GM12878 (cell line): ENCODE results near the gene XYLB. TPM values are rescaled to one million over a fixed set of nuclear protein-coding genes. Genes with fewer than 3 reads are reported as not detected.

Experiments
- ATAC-seq: fragments of 200-7000 bp; cut with Tn5 transposase; 3 replicates; pipeline ENCODE4 v1.9.1; 2020; ENCODE audit warnings: mild to moderate bottlenecking, moderate library complexity
- BruUV-seq: library from RNA; stranded (reverse); fragments of 400-500 nt; replicated peaks from 2 replicates; lab custom pipeline; 2021; lab: Mats Ljungman, UMichigan
- CTCF ChIA-PET: fragments of 300-600 bp; sonication (Branson Sonifier 250); formaldehyde crosslinking; extraction: SDS; loops from one replicate; lab custom pipeline; 2021; ENCODE audit warnings: inconsistent platforms; lab: Yijun Ruan, JAX
- POLR2A ChIA-PET: fragments of 350-600 bp; formaldehyde crosslinking; extraction: SDS; loops from one replicate; lab custom pipeline; 2021; ENCODE audit warnings: inconsistent platforms; lab: Charles Lee
- RAD21 ChIA-PET: fragments of 300-600 bp; sonication (Branson Sonifier 250); formaldehyde crosslinking; loops from one replicate; lab custom pipeline; 2023; ENCODE audit warnings: antibody characterized with exemption; ENCODE audit not compliant: unreplicated experiment; lab: Charles Lee
- SMC1A ChIA-PET: fragments of 300-600 bp; sonication (Branson Sonifier 250); formaldehyde crosslinking; loops from one replicate; lab custom pipeline; 2023; ENCODE audit not compliant: unreplicated experiment, uncharacterized antibody; lab: Charles Lee
- DNase-seq: peaks from one replicate; pipeline ENCODE4 v3.0.0-alpha.2; 2011; ENCODE audit warnings: low read depth, low spot score
- FAIRE-seq: peaks from 3 replicates; lab custom pipeline; 2011; peaks lifted over from hg19 to GRCh38; lab: Jason Lieb, UNC
- H2AFZ ChIP-seq: 2 replicates; pipeline ENCODE4 v1.6.0; 2011; ENCODE audit warnings: low read depth, low read length, control low read depth; ENCODE audit not compliant: control insufficient read depth
- H3K27ac ChIP-seq: 2 replicates; pipeline ENCODE4 v1.5.1; 2011; ENCODE audit warnings: control low read depth; ENCODE audit not compliant: control insufficient read depth, insufficient read depth
- H3K27me3 ChIP-seq, 2 experiments: replicated peaks in 1 of 2; 2 replicates each; pipeline versions ENCODE4 v1.6.0 to v1.6.1; 2011; ENCODE audit warnings: low read length in 1 of 2; ENCODE audit not compliant: control insufficient read depth in 2 of 2, insufficient read depth in 2 of 2
- H3K36me3 ChIP-seq, 2 experiments: 2 replicates each; pipeline ENCODE4 v1.5.1; 2011; ENCODE audit warnings: low read length in 1 of 2; ENCODE audit not compliant: control insufficient read depth in 2 of 2, insufficient read depth in 2 of 2
- H3K4me1 ChIP-seq: 2 replicates; pipeline ENCODE4 v1.6.1; 2011; ENCODE audit warnings: mild to moderate bottlenecking, low read length, moderate library complexity, mixed read lengths; ENCODE audit not compliant: control insufficient read depth, insufficient read depth
- H3K4me2 ChIP-seq: 2 replicates; pipeline ENCODE4 v1.6.0; 2011; ENCODE audit warnings: control low read depth; ENCODE audit not compliant: control insufficient read depth, insufficient read depth
- H3K4me3 ChIP-seq: fragments of 200-600 bp; sonication (generic); 2 replicates; pipeline ENCODE4 v1.5.1; 2016
- H3K79me2 ChIP-seq: 2 replicates; pipeline ENCODE4 v1.6.0; 2011; ENCODE audit warnings: low read length; ENCODE audit not compliant: control insufficient read depth, insufficient read depth
- H3K9ac ChIP-seq: 2 replicates; pipeline ENCODE4 v1.8.0; 2011; ENCODE audit warnings: low read length, control low read depth, mixed read lengths; ENCODE audit not compliant: control insufficient read depth, insufficient read depth
- H3K9me3 ChIP-seq: replicated peaks from 3 replicates; pipeline ENCODE4 v1.5.1; 2011; ENCODE audit warnings: mild to moderate bottlenecking, low read length; ENCODE audit not compliant: control insufficient read depth, insufficient read depth
- H4K20me1 ChIP-seq: 2 replicates; pipeline ENCODE4 v1.6.0; 2011; ENCODE audit not compliant: control insufficient read depth, insufficient read depth
- CREM ChIP-seq: IDR thresholded peaks from 2 replicates; pipeline ENCODE4 v1.6.1; 2014; ENCODE audit warnings: antibody characterized with exemption, low read depth
- EGR1 ChIP-seq, 2 experiments: IDR thresholded peaks; 1 replicate in 1 of 2; 2 replicates in 1 of 2; pipeline ENCODE4 v1.6.1; 2011 to 2012; ENCODE audit warnings: low read depth in 2 of 2, low read length in 2 of 2, borderline replicate concordance in 1 of 2, mild to moderate bottlenecking in 1 of 2, moderate library complexity in 1 of 2
- ETV6 ChIP-seq, 2 experiments: fragments of 450-650 bp in 1 of 2; IDR thresholded peaks in 1 of 2; conservative IDR thresholded peaks in 1 of 2; 2 replicates each; pipeline ENCODE4 v1.6.1; 2014; ENCODE audit warnings: antibody characterized with exemption in 1 of 2, borderline replicate concordance in 1 of 2, low read depth in 1 of 2, mild to moderate bottlenecking in 1 of 2, moderate library complexity in 1 of 2
- GATAD2B ChIP-seq: fragments of 450-650 bp; conservative IDR thresholded peaks from 2 replicates; pipeline ENCODE4 v1.6.1; 2017; ENCODE audit warnings: low read depth, mild to moderate bottlenecking, moderate library complexity
- KDM1A ChIP-seq: fragments of 200-600 bp; sonication (generic); IDR thresholded peaks from 2 replicates; pipeline ENCODE4 v1.6.1; 2016; ENCODE audit warnings: borderline replicate concordance
- MTA3 ChIP-seq: IDR thresholded peaks from 2 replicates; pipeline ENCODE4 v1.6.1; 2012; ENCODE audit warnings: low read length, inconsistent platforms, borderline replicate concordance
- NFIC ChIP-seq: IDR thresholded peaks from 2 replicates; pipeline ENCODE4 v1.6.1; 2012; ENCODE audit warnings: low read depth, mild to moderate bottlenecking, inconsistent platforms, low read length, moderate library complexity
- NFYB ChIP-seq: IDR thresholded peaks from 2 replicates; pipeline ENCODE4 v1.6.1; 2011; ENCODE audit warnings: low read depth, mild to moderate bottlenecking, low read length, improper control_type of control experiment, moderate library complexity; ENCODE audit not compliant: insufficient read depth
- NRF1 ChIP-seq: conservative IDR thresholded peaks from 2 replicates; pipeline ENCODE4 v1.6.1; 2011; ENCODE audit warnings: mild to moderate bottlenecking, low read depth, low read length, improper control_type of control experiment
- PML ChIP-seq: IDR thresholded peaks from 2 replicates; pipeline ENCODE4 v1.6.1; 2012; ENCODE audit warnings: low read length, inconsistent platforms
- SIN3A ChIP-seq: IDR thresholded peaks from 2 replicates; pipeline ENCODE4 v1.6.1; 2012; ENCODE audit warnings: low read depth, low read length, improper control_type of control experiment
- SREBF1 ChIP-seq: IDR thresholded peaks from 2 replicates; pipeline ENCODE4 v1.6.1; 2012; ENCODE audit warnings: mild to moderate bottlenecking, low read length
- SUZ12 ChIP-seq: fragments of 200-600 bp; sonication (generic); IDR thresholded peaks from one replicate; pipeline ENCODE4 v1.6.1; 2018; ENCODE audit warnings: antibody characterized with exemption, mild to moderate bottlenecking; ENCODE audit not compliant: unreplicated experiment
- ZZZ3 ChIP-seq: IDR thresholded peaks from 2 replicates; pipeline ENCODE4 v1.6.1; 2011; ENCODE audit warnings: low read depth; ENCODE audit not compliant: control insufficient read depth, insufficient read length
- WGBS: methylation state at CpG from one replicate; pipeline ENCODE4 v1.1.6; 2016; ENCODE audit warnings: low lambda C conversion rate; ENCODE audit not compliant: insufficient replicate concordance, insufficient coverage; ENCODE audit errors: missing lambda C conversion rate; 5-methylcytosine and 5-hydroxymethylcytosine counted together
- in situ Hi-C: fragments of 300-500 bp; cut with MboI; formaldehyde crosslinking; loops from 9 replicates; pipeline ENCODE4 v1.14.3; 2018; ENCODE audit warnings: mixed read lengths
- intact Hi-C: fragments of 100-400 bp; cut with micrococcal nuclease; formaldehyde crosslinking; loops from one replicate; pipeline ENCODE4 v1.14.2; 2022; ENCODE audit not compliant: unreplicated experiment
- polyA plus RNA-seq, 11 experiments: library from polyadenylated mRNA; depleted of rRNA in 4 of 11; unstranded in 6 of 11; stranded (reverse) in 5 of 11; fragments of >200 nt; fragmentation: Nextera tagmentation in 4 of 11; fragmentation: Illumina TruSeq in 1 of 11; extraction: Ambion mirVana in 4 of 11; extraction: Trizol in 1 of 11; gene quantifications; 1 replicate in 1 of 11; 2 replicates in 10 of 11; pipeline versions ENCODE4 v1.2.1 to v1.2.3, GENCODE V29; 2011 to 2016; ENCODE audit warnings: inconsistent platforms in 2 of 11, missing spikeins in 2 of 11, low read depth in 1 of 11
- total RNA-seq, 4 experiments: library from RNA; depleted of rRNA in 3 of 4; stranded (reverse); fragments of >200 nt in 3 of 4; fragmentation: Illumina TruSeq in 1 of 4; extraction: Trizol in 1 of 4; gene quantifications; 2 replicates each; pipeline versions ENCODE4 v1.2.1 to v1.2.3, GENCODE V29; 2013 to 2021
- TF ChIP-seq, protein P1 (sequence below): fragments of 450-650 bp; IDR thresholded peaks from 2 replicates; pipeline ENCODE4 v1.6.1; 2016; ENCODE audit warnings: mild to moderate bottlenecking
- TF ChIP-seq, protein P2 (sequence below): fragments of 450-650 bp; IDR thresholded peaks from 2 replicates; pipeline ENCODE4 v1.6.1; 2014; ENCODE audit warnings: mild to moderate bottlenecking
- TF ChIP-seq, protein P3 (sequence below): fragments of 450-650 bp; conservative IDR thresholded peaks from 2 replicates; pipeline ENCODE4 v1.6.1; 2017; ENCODE audit warnings: mild to moderate bottlenecking, moderate library complexity

XYLB gene
- total and polyA plus RNA-seq, 10 of the 15 experiments (the other 5 are each of a cell fraction or from before 2014, with no cell fraction given): 0.60 to 6.1 (median 3.5) TPM

DNA sequence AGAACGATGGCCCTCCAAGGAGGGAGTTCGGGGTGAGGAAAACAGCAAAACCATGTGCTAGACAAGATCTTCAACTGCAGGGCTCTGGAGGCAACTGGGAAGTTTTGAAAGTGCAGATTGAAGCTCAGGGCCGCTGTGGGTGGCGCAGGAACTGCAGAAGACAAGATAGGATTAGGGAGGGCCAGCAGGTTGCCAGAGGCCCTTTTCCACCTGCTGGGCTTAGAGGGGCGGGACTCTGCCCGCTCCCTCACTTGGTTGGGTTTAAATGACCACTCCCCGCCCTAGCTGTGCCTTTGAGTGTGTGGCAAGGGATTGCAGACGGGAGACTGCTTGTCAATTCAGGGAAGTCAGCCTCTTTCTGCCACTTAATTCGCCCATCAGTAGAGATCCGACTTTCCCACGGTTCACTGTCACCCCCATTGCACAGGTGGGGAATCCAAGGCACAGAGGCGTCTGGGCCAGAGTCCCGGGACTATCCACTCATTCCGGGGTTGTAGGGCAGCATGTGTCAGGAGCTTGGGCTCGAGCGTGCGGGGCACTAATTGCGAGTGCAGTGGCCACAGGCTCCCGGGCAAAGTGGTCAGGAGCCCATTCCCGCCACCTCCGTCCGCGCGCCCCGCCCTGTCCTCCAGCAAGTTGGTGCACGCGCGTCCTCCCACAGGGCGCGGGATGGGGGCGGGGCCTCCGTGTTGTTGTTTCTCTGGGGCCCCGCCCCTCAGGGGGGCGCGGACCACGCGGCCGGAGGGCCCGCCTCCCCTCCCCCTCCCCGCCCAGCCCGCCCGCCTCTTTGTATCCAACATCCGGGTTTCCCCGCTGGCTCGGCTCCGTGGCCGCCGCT lies 106.7 kb downstream of the XYLB start, which contains the start of gene ACVR2B (continued):
- TF ChIP-seq, protein P1, sequence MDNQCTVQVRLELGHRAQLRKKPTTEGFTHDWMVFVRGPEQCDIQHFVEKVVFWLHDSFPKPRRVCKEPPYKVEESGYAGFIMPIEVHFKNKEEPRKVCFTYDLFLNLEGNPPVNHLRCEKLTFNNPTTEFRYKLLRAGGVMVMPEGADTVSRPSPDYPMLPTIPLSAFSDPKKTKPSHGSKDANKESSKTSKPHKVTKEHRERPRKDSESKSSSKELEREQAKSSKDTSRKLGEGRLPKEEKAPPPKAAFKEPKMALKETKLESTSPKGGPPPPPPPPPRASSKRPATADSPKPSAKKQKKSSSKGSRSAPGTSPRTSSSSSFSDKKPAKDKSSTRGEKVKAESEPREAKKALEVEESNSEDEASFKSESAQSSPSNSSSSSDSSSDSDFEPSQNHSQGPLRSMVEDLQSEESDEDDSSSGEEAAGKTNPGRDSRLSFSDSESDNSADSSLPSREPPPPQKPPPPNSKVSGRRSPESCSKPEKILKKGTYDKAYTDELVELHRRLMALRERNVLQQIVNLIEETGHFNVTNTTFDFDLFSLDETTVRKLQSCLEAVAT: no peak
- TF ChIP-seq NRF1 (no peak), PML (no peak)

DNA sequence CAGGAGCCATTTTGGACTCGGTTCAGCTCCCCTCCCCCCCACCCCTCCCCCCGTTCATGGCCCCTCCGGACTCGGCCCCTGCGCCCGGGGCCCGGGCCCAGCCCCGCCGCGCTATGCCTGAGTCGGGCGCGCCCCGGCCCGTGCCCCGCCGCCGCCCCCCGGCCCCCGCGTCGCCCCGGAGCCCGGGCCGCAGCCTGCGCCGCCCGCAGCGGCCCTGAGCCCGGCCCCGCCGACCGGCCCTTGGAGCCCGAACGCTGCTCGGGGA lies 107.3 kb downstream of the XYLB start:
- peak overlapping the region; percentile 74 for H2AFZ ChIP-seq
- DNase-seq (no peak), FAIRE-seq (no peak), ATAC-seq (no peak)
- WGBS: no CpG with 5 or more reads among the region's 36 CpGs
- H3K9ac ChIP-seq: peak overlapping the region; percentile 67; the same call in 1 of the 2 replicates
- POLR2A ChIA-PET: no interaction called here
- peaks cover 15% of the 10 kb centered on the region for H3K4me1 ChIP-seq
- peak overlapping the region; percentile 99; the same call in 1 of the 2 replicates for H3K4me2 ChIP-seq
- BruUV-seq: no TSS peak
- H3K79me2 ChIP-seq: no peaks in the 10 kb centered on the region; the same call in 1 of the 2 replicates
- no peaks in the 10 kb centered on the region; a peak in 1 of 4 replicates for H3K27me3 ChIP-seq
- in situ Hi-C loops: no loop called here
- SMC1A ChIA-PET: no interaction called here
- RAD21 ChIA-PET: no interaction called here
- TF ChIP-seq NFYB (no peak), SREBF1 (no peak), NFIC (no peak), CREM (no peak), MTA3 (no peak), EGR1 (IDR thresholded peaks at IDR 0.05; ENCODE audit: borderline replicate concordance in 1 of 2, low read depth in 2 of 2, low read length in 2 of 2) (no peak), KDM1A (no peak), GATAD2B (no peak), ZZZ3 (no peak), SUZ12 (no peak), SIN3A (no peak), ETV6 (conservative IDR thresholded peaks at IDR 0.05 in 1 of 2, IDR thresholded peaks at IDR 0.05 in 1 of 2; ENCODE audit: borderline replicate concordance in 1 of 2, low read depth in 1 of 2) (no peak)
- TF ChIP-seq, protein P2, sequence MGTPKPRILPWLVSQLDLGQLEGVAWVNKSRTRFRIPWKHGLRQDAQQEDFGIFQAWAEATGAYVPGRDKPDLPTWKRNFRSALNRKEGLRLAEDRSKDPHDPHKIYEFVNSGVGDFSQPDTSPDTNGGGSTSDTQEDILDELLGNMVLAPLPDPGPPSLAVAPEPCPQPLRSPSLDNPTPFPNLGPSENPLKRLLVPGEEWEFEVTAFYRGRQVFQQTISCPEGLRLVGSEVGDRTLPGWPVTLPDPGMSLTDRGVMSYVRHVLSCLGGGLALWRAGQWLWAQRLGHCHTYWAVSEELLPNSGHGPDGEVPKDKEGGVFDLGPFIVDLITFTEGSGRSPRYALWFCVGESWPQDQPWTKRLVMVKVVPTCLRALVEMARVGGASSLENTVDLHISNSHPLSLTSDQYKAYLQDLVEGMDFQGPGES: no peak
- TF ChIP-seq, protein P3, sequence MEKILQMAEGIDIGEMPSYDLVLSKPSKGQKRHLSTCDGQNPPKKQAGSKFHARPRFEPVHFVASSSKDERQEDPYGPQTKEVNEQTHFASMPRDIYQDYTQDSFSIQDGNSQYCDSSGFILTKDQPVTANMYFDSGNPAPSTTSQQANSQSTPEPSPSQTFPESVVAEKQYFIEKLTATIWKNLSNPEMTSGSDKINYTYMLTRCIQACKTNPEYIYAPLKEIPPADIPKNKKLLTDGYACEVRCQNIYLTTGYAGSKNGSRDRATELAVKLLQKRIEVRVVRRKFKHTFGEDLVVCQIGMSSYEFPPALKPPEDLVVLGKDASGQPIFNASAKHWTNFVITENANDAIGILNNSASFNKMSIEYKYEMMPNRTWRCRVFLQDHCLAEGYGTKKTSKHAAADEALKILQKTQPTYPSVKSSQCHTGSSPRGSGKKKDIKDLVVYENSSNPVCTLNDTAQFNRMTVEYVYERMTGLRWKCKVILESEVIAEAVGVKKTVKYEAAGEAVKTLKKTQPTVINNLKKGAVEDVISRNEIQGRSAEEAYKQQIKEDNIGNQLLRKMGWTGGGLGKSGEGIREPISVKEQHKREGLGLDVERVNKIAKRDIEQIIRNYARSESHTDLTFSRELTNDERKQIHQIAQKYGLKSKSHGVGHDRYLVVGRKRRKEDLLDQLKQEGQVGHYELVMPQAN: no peak
- peak overlapping the region; percentile 64; the same call in 1 of the 2 replicates for H3K4me3 ChIP-seq
- H3K9me3 ChIP-seq: no peaks in the 10 kb centered on the region; the same call in 2 of the 3 replicates
- H3K36me3 ChIP-seq: no peaks in the 10 kb centered on the region
- peaks cover 4% of the 10 kb centered on the region; the same call in 1 of the 2 replicates for H4K20me1 ChIP-seq
- no peak overlapping the region; the same call in 1 of the 2 replicates for H3K27ac ChIP-seq
- CTCF ChIA-PET: no interaction called here
- intact Hi-C loops: no loop called here
